Hepatocyte (in vitro differentiated cells): ENCODE measurements around the gene E2F7.

Experiments
- EZH2 ChIP-seq: fragments of 200-600 bp; sonication (generic); IDR thresholded peaks from 2 replicates; pipeline ENCODE4 v1.6.1; 2016; ENCODE audit warnings: antibody characterized with exemption, mild to moderate bottlenecking, borderline replicate concordance
- EZH2phosphoT487 ChIP-seq: fragments of 200-600 bp; sonication (generic); IDR thresholded peaks from one replicate; pipeline ENCODE4 v1.6.1; 2018; ENCODE audit warnings: antibody characterized with exemption, mild to moderate bottlenecking, low read depth, moderate library complexity; ENCODE audit not compliant: unreplicated experiment, severe bottlenecking
- TF ChIP-seq, protein P1 (sequence below): fragments of 200-600 bp; sonication (generic); IDR thresholded peaks from 2 replicates; pipeline ENCODE4 v1.5.1; 2016; ENCODE audit warnings: antibody characterized with exemption, mild to moderate bottlenecking; ENCODE audit not compliant: poor library complexity

DNA sequence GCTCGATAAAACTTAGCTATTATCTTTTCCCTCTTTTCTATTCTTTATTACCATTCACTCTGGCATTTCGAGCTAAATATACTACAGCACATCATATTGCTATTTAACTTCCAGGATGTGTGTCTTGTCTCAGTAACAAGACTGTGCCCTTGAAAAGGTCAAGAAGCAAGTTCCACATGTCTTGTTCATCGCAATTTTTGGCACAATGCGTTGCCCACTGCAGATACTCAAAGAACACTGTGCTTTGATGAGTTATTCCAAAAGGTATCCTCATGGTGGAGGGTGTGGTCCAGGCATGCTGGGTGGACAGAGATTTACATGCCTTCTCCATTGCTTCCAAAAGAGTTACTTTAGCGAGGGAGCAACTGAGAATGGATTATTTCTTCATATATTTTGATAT, 6.6 kb downstream of the E2F7 start:
- TF ChIP-seq, protein P1, sequence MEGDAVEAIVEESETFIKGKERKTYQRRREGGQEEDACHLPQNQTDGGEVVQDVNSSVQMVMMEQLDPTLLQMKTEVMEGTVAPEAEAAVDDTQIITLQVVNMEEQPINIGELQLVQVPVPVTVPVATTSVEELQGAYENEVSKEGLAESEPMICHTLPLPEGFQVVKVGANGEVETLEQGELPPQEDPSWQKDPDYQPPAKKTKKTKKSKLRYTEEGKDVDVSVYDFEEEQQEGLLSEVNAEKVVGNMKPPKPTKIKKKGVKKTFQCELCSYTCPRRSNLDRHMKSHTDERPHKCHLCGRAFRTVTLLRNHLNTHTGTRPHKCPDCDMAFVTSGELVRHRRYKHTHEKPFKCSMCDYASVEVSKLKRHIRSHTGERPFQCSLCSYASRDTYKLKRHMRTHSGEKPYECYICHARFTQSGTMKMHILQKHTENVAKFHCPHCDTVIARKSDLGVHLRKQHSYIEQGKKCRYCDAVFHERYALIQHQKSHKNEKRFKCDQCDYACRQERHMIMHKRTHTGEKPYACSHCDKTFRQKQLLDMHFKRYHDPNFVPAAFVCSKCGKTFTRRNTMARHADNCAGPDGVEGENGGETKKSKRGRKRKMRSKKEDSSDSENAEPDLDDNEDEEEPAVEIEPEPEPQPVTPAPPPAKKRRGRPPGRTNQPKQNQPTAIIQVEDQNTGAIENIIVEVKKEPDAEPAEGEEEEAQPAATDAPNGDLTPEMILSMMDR = no peak
- no peak for TF ChIP-seq EZH2
- no peak for TF ChIP-seq EZH2phosphoT487
